SIG-M5 (cell line): Measurements from ENCODE around the gene SSNA1.
"Not testable (repeated sequence)": the region's sequence is repeated elsewhere in the genome, so short reads cannot be mapped to it uniquely, and the experiment has no call there.

Source experiments
- DNase-seq: peaks from one replicate; lab custom pipeline; 2025; lab: John Stamatoyannopoulos, UW

Gene SSNA1

DNA sequence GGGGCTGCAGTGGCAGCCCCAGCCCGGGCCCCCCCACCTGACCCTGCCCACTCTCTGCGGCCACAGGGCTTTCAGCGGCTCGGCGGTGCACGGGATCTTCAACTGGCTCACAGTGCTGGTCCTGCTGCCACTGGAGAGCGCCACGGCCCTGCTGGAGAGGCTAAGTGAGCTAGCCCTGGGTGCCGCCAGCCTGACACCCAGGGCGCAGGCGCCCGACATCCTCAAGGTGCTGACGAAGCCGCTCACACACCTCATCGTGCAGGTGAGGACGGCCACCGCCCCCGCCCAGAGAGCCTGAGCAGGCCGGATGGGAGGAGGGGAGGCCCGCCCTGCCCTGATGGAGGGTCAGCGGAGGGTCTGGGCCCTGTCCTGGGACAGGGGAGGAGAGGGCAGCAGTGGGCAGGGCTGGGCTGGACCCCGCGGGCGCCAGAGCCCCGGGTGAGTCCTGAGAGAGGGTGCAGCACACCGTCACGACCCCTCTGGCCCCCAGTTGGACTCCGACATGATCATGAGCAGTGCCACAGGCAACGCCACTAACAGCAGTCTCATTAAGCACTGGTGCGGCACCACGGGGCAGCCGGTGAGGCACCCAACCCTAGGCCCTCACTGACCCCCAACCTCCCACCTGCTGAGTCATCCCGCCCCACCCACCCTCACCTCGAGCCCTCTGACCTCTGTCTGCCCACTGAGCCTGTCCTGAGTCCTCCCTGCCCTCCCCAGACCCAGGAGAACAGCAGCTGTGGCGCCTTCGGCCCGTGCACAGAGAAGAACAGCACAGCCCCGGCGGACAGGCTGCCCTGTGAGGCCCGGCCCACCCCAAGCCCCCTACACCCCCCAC lies 44.9 kb downstream of the SSNA1 start:
- DNase-seq = no peak

DNA sequence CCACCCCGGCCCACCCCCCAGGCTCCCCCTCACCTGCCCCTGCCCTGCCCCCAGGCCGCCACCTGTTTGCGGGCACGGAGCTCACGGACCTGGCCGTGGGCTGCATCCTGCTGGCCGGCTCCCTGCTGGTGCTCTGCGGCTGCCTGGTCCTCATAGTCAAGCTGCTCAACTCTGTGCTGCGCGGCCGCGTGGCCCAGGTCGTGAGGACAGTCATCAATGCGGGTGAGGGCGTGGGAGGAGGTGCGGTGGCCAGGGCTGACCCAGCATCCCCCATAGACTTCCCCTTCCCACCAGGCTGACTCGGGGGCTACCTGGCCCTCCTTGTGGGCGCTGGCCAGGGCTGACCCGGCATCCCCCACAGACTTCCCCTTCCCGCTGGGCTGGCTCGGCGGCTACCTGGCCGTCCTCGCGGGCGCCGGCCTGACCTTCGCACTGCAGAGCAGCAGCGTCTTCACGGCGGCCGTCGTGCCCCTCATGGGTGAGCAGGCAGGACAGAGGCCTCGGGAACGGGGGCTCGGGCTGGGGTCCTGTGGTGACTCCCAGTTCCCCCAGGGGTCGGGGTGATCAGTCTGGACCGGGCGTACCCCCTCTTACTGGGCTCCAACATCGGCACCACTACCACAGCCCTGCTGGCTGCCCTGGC lies 45.7 kb downstream of the SSNA1 start:
- no peak for DNase-seq

DNA sequence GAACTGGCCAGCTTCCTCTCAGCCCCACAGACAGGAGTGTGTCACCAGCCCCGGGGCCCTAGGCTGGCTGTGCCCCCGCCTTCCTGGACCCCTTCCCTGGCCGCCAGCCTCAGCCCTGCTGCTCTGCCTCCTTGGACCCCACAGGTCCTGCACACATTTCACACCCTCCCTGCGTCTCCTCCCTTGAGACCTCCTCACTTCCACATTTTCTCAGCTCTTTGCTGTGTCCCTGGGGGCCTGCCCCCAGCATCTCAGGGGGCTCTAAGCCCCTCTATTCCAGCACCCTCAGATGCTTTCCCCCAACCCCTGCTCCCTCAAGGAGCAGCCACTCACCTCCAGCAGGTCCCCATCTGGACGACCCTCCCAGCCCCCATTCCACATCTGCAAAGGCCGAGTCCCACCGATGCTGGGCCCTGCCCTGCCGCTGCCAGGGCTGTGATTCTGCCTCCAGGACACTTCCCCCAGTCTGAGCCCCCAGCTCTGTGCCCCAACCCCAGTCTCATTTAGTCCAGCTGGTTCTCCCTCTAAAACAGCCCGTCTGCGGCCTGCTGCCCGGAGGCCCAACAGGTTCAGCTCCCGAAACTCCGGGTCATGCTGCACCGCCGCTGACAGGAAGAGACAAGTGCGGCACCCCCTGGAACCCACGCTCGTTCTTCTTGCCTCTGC lies 46.4 kb downstream of the SSNA1 start:
- no peak for DNase-seq

DNA sequence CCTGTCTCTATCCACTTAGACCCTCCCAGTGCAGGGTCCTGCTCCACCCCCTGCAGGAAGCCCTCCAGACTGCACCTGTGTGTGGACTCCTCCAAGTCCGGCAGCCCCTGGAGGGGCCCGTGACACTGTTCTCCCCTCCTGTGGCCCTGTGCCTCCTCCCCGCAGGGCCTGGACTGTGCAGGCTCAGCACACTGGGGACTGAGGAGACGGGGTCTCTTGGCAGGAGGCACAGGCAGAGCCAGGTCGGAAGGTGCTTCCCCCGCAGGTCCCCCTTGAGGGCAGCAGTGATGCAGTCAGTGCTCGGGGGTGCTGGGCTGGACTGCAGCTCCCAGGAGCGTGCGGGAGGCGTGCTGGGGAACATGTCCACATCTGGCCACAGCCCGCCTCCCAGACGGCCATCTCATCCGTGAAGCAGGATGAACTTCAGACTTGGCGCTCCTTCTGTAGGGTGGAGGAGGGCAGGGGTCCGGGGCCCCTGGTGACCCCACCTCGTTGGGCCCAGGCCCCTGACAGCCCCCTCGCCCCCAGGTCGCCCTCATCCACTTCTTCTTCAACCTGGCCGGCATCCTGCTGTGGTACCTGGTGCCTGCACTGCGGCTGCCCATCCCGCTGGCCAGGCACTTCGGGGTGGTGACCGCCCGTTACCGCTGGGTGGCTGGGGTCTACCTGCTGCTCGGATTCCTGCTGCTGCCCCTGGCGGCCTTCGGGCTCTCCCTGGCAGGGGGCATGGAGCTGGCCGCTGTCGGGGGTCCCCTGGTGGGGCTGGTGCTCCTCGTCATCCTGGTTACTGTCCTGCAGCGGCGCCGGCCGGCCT lies 47.2 kb downstream of the SSNA1 start:
- DNase-seq = no peak

DNA sequence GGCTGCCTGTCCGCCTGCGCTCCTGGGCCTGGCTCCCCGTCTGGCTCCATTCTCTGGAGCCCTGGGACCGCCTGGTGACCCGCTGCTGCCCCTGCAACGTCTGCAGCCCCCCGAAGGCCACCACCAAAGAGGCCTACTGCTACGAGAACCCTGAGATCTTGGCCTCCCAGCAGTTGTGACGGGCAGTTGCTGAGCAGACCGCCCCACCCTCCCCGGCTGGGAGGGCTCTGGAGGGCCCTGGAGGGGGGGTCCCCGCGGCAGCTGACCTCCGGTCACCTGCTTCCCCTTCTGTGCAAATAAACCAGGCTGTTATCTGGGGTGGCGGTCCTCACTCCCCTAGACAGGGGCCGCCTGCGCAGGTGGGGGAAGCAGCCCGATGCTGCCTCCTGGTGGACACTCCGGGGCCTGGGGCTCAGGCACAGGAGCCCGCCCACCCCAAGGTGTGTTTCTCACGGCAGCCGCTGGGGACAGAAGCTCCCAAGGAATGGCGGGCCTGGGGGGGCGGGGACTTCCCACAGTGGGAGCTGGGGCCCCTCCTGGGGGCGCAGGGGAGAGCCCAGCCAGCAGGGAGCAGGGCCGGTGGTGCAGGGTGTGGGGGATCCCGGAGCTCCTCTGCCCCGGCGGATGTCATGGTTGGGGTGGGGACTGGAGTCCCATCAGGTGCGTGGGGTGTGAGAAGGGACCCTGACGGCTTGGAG lies 47.9 kb downstream of the SSNA1 start:
- no peak for DNase-seq

DNA sequence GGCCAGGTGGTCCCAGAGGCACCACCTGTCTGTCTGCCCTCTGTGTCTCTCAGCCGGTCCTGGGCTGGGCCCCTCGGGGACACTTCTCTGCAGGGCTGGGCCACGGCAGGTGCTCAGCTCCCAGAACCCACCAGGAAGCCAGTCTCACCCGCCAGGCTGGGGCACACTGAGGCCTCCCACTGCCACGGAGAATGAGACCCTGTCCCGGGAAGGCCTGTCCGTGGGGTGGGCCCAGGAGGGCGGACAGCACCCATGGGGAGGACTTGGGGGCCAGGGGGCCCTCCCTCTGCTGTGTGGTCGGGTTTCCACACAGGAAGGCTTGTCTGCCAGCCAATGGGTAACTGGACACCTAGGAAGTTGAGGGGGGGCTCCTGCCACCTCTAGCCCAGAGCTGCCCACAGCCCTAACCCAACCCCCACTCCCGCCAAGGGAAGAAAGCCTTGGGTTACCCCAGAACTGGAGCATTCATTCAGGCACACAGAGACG lies 48.5 kb downstream of the SSNA1 start:
- DNase-seq = no peak

DNA sequence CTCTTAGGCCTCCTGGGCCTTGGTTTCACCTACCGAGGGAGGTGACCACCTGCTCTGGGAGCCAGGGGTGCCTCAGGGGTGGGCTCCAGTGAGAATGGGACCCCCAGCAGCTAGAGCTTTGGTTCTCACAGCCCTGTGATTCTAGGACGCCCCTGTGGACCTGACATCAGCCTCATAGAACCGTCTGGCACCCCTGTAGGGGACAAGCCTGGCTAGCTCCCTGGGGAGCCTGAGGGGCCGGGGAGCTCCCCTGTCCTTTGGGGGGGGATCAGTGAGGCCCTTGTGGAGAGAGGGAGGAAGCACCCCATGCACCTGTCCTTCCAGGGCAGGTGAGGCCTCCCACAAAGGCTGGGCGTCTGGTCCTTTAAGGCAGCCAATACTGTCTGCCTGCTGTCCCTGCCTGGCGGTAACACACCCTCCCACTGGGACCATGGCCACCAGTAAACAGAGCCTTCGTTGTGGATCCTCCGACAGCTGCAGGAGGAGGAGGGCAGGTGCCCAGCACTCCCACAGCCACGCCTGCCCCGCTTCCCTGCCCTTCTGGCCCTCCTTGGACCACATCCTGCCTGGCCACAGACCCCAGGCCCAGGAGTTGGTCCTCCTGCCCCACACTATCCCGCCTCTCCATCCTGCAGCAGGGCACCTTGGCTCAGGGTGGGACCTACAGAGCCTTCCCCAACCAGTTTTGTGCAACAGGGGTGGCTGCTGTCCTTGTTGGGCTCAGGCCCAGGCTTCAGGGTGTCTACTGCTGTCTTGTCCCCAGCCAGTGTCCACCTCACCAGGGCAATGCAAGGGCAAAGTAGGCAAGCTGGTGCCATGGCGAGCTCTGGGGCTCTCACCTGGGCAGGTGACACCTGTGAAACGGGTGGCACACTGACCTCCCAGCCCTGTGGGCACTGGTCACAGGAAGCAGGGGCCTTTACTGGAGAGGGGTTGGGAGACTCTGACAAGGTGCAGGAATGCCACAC lies 49.6 kb downstream of the SSNA1 start:
- DNase-seq = no peak

DNA sequence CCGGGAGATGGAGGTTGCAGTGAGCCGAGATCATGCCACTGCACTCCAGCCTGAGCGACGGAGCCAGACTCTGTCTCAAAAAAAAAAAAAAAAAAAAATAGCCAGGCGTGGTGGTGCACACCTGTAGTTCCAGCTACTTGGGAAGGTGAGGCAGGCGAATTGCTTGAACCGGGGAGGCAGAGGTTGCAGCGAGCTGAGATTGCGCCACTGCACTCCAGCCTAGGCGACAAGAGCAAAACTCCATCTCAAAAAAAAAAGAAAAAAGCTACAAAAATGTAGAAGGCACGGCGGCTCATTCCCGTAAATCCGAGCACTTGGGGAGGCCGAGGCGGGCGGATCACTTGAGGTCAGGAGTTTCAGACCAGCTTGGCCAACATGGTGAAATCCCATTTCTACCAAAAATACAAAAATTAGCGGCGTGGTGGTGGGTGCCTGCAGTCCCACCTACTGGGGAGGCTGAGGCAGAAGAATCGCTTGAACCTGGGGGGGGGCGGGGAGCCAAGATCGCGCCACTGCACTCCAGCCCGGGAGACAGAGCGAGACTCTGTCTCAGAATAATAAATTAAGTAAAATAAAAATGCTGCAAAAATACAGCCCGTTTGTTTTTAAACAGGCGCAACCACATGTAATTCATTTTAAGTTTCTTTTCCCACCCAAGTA lies 51.2 kb downstream of the SSNA1 start:
- DNase-seq = not testable (repeated sequence)
